Measurements from ENCODE around the gene IL6R. TPM values are rescaled to one million over a fixed set of nuclear protein-coding genes. Genes with fewer than 3 reads are reported as not detected.
"Not testable (repeated sequence)": the region's sequence is repeated elsewhere in the genome, so short reads cannot be mapped to it uniquely, and the experiment has no call there.

Gene IL6R
- total RNA-seq, 1 donor from 2014 or later: 3.3 TPM

- no peak for DNase-seq
- Mint-ChIP-seq H3K36me3 (ENCODE audit: low read depth) (no peaks in the 10 kb centered on the region), H3K9me3 (no peaks in the 10 kb centered on the region), H3K27me3 (no peaks in the 10 kb centered on the region), H3K4me1 (peaks cover 23% of the 10 kb centered on the region), H3K4me3 (no peak overlapping the region), H3K27ac (no peak overlapping the region)
- intact Hi-C loops (cut with micrococcal nuclease): no loop called here
These were observed 8.1 kb downstream of the IL6R start for GRCh38 chr1:154413177-154413783.

DNA sequence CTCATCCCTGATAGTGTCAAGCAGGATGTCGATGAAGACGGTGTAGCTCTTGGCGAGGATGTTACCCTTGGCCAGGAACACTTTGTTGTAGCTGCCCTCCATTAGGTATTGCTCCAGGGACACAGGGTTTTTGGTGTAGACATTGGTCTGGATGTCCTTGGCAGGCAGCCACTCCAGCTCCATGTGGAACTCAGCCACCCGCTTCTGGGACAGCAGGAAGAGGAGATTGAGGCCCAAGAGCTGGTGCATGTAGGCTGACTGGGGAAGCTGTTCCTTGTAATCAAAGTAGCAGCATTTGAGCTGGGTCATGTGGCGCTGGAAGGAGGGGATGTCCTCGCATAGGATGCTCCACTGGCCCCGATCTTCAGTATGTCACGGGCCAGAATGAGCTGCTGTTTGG is 9.5 kb downstream of the IL6R start:
- Mint-ChIP-seq H3K4me1 (peaks cover 24% of the 10 kb centered on the region), H3K27ac (no peak overlapping the region), H3K27me3 (no peaks in the 10 kb centered on the region), H3K9me3 (no peaks in the 10 kb centered on the region), H3K4me3 (no peak overlapping the region), H3K36me3 (ENCODE audit: low read depth) (no peaks in the 10 kb centered on the region)
- intact Hi-C loops (cut with micrococcal nuclease): no loop called here
- no peak for DNase-seq

DNA sequence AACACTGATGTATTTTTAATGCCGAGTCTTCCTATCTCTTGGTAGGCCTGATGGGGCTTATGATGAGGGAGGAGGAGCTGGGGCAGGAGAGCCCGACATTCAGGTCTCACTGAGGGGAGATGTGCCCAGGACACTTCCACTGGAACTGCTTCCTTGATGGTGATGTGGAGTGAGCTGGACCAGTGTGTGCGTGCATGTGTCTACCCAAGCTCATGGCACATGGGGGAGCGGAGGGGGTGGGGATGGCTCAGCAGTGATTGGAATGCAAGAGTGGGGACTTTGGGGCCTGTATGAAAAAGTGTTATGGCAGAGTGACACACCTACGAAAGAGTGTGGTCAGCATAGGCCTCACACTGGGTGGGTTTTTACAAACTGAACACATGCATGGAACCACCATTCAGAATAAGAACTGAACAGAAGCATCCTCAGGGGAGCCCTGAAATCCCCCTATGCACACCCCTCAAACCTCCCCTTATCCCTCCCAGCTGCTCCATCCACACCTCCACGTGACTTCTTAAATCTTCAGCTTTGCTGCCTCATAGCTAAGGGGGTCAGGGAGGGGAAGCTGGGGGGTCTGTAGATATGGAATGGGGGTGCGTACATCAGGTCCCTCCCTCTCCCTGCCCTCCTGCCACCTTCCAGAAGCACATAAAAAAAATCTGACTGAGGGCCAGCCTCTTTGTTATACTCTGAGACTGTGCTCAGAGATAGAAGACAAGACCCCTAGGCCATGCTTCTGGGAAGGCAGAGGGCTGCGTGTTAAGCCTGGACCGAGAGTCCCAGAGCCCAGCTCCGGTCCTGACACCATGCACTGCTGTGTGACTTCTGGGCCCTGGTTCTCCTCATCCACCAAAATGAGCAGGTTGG is 11.6 kb downstream of the IL6R start:
- Mint-ChIP-seq H3K9me3 (no peaks in the 10 kb centered on the region), H3K4me1 (peaks cover 24% of the 10 kb centered on the region), H3K27ac (no peak overlapping the region), H3K27me3 (no peaks in the 10 kb centered on the region), H3K4me3 (no peak overlapping the region), H3K36me3 (ENCODE audit: low read depth) (no peaks in the 10 kb centered on the region)
- intact Hi-C loops (cut with micrococcal nuclease): no loop called here
- DNase-seq: no peak

- Mint-ChIP-seq H3K36me3 (ENCODE audit: low read depth) (no peaks in the 10 kb centered on the region), H3K9me3 (no peaks in the 10 kb centered on the region), H3K4me3 (no peak overlapping the region), H3K27me3 (no peaks in the 10 kb centered on the region), H3K4me1 (peaks cover 27% of the 10 kb centered on the region), H3K27ac (no peak overlapping the region)
- DNase-seq: no peak
- intact Hi-C loops (cut with micrococcal nuclease): no loop called here
These were observed 12.1 kb downstream of the IL6R start for GRCh38 chr1:154417338-154417608.

- Mint-ChIP-seq H3K9me3 (no peaks in the 10 kb centered on the region), H3K4me3 (no peak overlapping the region), H3K36me3 (ENCODE audit: low read depth) (no peaks in the 10 kb centered on the region), H3K27me3 (no peaks in the 10 kb centered on the region), H3K4me1 (peaks cover 32% of the 10 kb centered on the region), H3K27ac (peak overlapping the region; percentile 32)
- intact Hi-C loops (cut with micrococcal nuclease): no loop called here
- DNase-seq: no peak
These were observed 13.1 kb downstream of the IL6R start for GRCh38 chr1:154418062-154418921.

DNA sequence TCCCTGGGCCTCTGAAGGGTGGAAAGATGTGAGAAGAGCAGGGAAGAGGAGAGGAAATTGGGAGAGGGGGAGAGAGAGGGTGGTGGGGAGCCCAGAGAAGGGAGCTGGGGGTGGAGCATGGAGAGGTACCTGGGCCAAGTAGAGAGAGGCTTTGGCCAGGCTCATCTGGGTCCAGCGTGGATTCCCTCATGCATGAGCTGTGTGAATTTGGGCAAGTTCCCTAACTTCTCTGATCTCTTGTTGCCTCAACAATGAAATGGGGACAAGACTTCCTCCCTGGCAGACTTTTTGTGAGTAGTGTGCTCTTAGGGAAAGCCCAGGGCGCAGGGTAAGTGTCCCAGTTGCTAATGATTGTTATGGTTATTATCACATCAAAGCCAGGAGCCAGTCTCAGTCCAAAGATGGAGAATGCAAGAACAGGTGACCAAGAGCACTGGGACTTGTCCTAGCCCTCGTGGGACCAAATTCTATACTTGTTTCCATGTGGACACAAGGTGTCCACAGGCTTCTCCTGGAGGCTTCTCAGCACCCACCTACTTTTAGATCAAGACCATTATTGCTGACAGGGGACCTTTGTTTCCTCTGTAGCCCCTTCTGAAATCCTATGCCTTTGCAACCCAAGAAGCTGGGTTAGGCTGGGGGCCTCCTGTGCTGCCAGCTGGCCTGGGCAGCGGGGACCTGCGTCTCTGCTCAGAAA is 13.9 kb downstream of the IL6R start:
- intact Hi-C loops (cut with micrococcal nuclease): no loop called here
- H3K9me3 Mint-ChIP-seq: no peaks in the 10 kb centered on the region
- no peak for DNase-seq
- peaks cover 35% of the 10 kb centered on the region for H3K4me1 Mint-ChIP-seq
- H3K4me3 Mint-ChIP-seq: peak overlapping the region; percentile 70
- no peaks in the 10 kb centered on the region for H3K36me3 Mint-ChIP-seq (ENCODE audit: low read depth)
- H3K27me3 Mint-ChIP-seq: no peaks in the 10 kb centered on the region
- H3K27ac Mint-ChIP-seq: peak overlapping the region; percentile 84

DNA sequence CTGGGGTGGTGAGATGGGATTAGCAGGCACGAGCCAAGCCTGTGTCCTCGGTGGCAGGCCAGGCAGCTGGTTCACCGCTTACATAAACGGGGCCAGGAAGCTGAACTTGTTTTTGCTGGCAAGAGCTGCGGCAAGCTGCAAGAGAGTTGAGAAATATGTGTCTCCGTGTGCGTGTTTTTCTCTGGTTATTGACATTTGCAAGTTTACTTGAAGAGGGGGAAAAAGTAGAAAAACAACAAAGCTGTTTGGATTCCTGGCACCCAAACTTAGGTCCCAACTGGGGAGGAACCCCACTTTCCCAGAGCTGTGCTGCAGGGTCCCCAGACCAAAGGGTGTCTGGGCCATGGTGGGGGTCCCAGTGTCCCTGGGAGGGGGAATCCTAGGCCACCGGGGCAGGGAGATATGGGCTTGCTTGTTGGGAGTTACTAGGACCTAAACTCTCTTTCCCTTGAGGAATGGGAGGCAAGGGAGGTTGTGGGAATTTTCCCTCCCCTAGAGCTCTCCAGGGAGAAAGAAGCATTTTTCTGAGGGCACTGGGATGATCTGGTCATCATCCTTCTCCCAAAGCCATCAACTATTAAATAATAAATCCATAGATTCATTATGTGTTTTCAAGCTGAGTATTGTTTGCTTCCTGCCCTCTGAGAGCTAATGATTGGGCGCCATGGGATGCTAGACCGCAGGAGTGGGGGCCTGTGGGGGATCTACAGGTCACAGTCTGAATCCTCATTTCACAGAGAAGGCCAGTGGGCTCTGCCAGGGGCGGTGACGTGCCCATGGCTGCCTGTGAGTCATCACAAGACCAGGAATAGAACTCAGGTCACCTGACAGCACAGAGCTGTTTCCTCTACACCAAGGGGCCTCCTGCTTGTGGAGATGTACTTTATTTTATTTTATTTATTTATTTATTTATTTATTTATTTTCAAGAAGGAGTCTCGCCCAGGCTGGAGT is 14.8 kb downstream of the IL6R start:
- intact Hi-C loops (cut with micrococcal nuclease): loop anchor here (2.0 kb wide), 1 partner anchor 13 kb away; no protein-coding TSS in a partner anchor
- peak; percentile 75 for DNase-seq
- H3K27ac Mint-ChIP-seq: peak overlapping the region; percentile 84
- peaks cover 35% of the 10 kb centered on the region for H3K4me1 Mint-ChIP-seq
- H3K27me3 Mint-ChIP-seq: peaks cover 2% of the 10 kb centered on the region
- no peaks in the 10 kb centered on the region for H3K36me3 Mint-ChIP-seq (ENCODE audit: low read depth)
- H3K9me3 Mint-ChIP-seq: no peaks in the 10 kb centered on the region
- H3K4me3 Mint-ChIP-seq: peak overlapping the region; percentile 70

DNA sequence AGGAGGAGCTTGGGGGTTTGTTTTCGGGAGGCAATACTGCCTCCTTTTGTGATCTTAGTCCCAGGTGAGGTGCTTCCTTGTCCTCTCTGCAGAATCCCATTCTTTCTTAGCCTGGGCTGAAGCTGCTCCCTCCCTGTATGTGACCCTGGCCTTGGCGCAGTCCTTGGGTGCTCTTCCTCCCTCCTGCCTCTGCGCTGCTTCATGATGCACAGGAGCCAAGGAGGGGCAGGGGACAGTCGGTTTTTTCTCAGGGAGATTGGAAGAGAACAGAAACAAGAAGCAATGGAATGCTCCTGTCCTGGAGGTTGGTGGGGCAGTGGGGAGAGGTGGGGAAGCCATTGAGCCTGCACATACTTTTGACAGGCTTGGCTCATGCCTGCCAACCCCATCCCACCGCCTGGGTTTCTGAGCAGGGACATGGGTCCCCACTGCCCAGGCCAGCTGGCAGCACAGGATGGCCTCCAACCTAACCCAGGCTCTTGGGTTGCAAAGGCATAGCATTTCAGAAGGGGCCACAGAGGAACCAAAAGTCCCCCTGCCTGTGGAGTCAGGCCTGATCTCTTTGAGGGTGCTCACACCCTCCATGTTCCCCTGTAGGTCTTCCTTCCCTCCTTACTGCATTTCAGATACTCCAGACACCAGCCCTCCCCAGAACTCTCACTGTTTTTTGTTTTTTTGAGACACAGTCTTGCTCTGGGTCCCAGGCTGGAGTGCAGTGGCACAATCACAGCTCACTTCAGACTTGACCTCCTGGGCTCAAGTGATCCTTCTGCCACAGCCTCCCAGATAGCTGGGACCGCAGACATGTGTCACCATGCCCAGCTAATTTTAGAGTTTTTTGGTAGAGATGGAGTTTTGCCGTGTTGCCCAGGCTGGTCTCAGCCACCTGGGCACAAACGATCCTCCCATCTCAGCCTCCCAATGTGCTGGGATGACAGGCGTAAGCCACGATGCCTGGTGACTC is 16.1 kb downstream of the IL6R start:
- peaks cover 2% of the 10 kb centered on the region for H3K27me3 Mint-ChIP-seq
- no peak for DNase-seq
- H3K9me3 Mint-ChIP-seq: no peaks in the 10 kb centered on the region
- intact Hi-C loops (cut with micrococcal nuclease): loop anchor here (2.0 kb wide), 1 partner anchor 14 kb away; no protein-coding TSS in a partner anchor
- H3K36me3 Mint-ChIP-seq (ENCODE audit: low read depth): no peaks in the 10 kb centered on the region
- no peak overlapping the region for H3K27ac Mint-ChIP-seq
- H3K4me3 Mint-ChIP-seq: no peak overlapping the region
- peaks cover 41% of the 10 kb centered on the region for H3K4me1 Mint-ChIP-seq

- H3K4me3 Mint-ChIP-seq; H3K27ac Mint-ChIP-seq; H3K36me3 Mint-ChIP-seq (ENCODE audit: low read depth); H3K27me3 Mint-ChIP-seq; H3K9me3 Mint-ChIP-seq; intact Hi-C loops (cut with micrococcal nuclease); DNase-seq: not testable (repeated sequence)
- H3K4me1 Mint-ChIP-seq: peaks cover 42% of the 10 kb centered on the region
These were observed 16.9 kb downstream of the IL6R start for GRCh38 chr1:154422049-154422448.

DNA sequence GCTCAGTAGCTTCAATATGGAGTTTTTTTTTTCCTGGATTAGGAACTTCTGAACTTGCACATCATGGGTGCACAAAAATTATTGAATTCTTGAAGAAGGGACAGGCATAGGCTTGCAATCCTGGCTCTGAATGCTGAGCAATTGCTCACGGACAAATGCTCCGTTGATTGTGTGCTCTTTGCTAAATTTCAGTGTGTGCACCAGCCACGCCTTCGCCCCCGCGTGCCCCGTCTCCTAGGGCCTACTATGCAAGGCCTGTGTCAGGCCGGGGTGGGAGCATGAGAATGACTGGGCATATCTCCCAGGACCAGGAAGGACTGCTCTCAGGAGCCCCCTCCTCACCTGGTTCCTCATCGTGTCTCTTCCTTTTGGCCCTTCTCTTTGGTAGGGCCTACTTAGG is 17.4 kb downstream of the IL6R start:
- no peaks in the 10 kb centered on the region for H3K9me3 Mint-ChIP-seq
- no peaks in the 10 kb centered on the region for H3K36me3 Mint-ChIP-seq (ENCODE audit: low read depth)
- DNase-seq: no peak
- H3K27ac Mint-ChIP-seq: no peak overlapping the region
- H3K4me3 Mint-ChIP-seq: no peak overlapping the region
- intact Hi-C loops (cut with micrococcal nuclease): no loop called here
- H3K27me3 Mint-ChIP-seq: peaks cover 2% of the 10 kb centered on the region
- peaks cover 44% of the 10 kb centered on the region for H3K4me1 Mint-ChIP-seq

DNA sequence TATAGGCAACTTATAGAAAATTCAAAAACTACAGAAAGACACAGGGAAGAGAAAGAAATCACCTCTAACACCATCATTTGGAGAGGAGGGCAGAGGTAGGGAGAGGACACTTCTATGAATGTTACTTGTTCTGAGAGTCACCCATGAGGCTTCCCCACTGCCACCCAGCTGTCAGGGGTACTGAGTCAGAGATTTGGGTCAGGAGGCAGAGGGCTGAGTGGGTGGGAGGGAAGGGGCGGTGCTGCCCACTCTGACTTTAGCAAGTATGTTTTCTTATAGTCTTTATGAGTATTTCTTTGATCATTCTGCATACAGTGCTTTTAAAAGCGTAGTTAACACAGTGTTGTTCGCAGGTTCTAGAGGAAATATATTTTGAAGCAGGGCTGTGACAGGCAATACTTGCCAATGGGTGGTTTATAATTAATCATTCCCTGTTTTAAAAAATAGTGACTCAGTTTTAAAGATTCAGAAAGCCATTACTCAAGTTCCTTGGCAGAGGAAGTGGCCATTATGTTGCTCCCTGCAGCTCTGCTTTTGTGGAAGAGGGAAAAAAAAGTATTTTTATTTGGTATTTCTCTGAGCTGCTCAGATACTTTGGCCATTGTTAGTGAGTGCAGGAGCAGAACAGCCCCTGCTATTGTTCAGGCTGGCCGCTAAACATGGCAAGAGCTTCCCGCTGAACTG is 18.3 kb downstream of the IL6R start:
- Mint-ChIP-seq H3K36me3 (ENCODE audit: low read depth) (no peaks in the 10 kb centered on the region), H3K27me3 (peaks cover 2% of the 10 kb centered on the region), H3K27ac (no peak overlapping the region), H3K4me3 (no peak overlapping the region), H3K4me1 (peaks cover 41% of the 10 kb centered on the region), H3K9me3 (no peaks in the 10 kb centered on the region)
- DNase-seq: no peak
- intact Hi-C loops (cut with micrococcal nuclease): no loop called here

DNA sequence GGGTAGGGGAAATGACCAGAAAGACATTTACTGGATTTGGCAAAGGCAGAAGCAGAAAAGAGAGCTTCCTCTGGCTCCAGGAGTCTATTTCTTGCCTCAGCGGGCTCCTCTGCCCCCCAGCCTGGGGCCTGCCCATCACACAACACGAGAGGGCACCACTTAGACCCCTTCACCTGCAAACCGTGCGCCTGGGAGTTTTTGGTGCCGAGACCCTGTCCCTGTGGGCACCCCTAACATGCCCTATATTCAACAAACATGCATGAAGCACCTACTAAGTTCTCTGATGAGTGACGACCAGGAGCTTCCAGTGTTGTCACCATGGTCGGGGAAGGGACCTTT is 18.8 kb downstream of the IL6R start:
- peaks cover 2% of the 10 kb centered on the region for H3K27me3 Mint-ChIP-seq
- no peak overlapping the region for H3K4me3 Mint-ChIP-seq
- intact Hi-C loops (cut with micrococcal nuclease): no loop called here
- peaks cover 39% of the 10 kb centered on the region for H3K4me1 Mint-ChIP-seq
- no peaks in the 10 kb centered on the region for H3K9me3 Mint-ChIP-seq
- no peak for DNase-seq
- H3K36me3 Mint-ChIP-seq (ENCODE audit: low read depth): no peaks in the 10 kb centered on the region
- H3K27ac Mint-ChIP-seq: no peak overlapping the region

All from activated CD4-positive, alpha-beta T cell treated with anti-CD3 and anti-CD28 coated beads, Interleukin-2, amount 10 ng/mL, durations not matched to agents 24 days and 14 days (primary cell).